ENCODE data around the gene SLC38A1.

GRCh38 chr12:46244273-46244915 is 24.4 kb downstream of the SLC38A1 start:
- TF ChIP-seq CTCF (IDR thresholded peaks at IDR 0.05; ENCODE audit: low read length) (no peak), EZH2 (IDR thresholded peaks at IDR 0.05; ENCODE audit: borderline replicate concordance, low read length) (no peak)
